Activated T-helper 1 cell treated with anti-CD3 and anti-CD28 coated beads, Interleukin-12 subunit alpha, Interleukin-12 subunit beta, Interleukin-2, Interleukin-4 antibody, amounts not matched to agents 30 ng/mL and 10 ng/mL and 1 ng/mL, durations not matched to agents 14 hours and 24 hours and 36 hours (primary cell): ENCODE results near the gene NEK11. TPM values are rescaled to one million over a fixed set of nuclear protein-coding genes. Genes with fewer than 3 reads are reported as not detected.
"Not testable (repeated sequence)": the region's sequence is repeated elsewhere in the genome, so short reads cannot be mapped to it uniquely, and the experiment has no call there.

ENCODE experiments used
- DNase-seq: peaks from one replicate; pipeline ENCODE4 v3.0.0; 2021; ENCODE audit warnings: low spot score
- H3K27ac Mint-ChIP-seq: one replicate; pipeline ENCODE4 v1.8.0; 2021; ENCODE audit warnings: mild to moderate bottlenecking, mixed read lengths
- H3K27me3 Mint-ChIP-seq: one replicate; pipeline ENCODE4 v1.8.0; 2022; ENCODE audit warnings: mild to moderate bottlenecking, moderate library complexity, mixed read lengths; ENCODE audit not compliant: insufficient read depth
- H3K36me3 Mint-ChIP-seq: one replicate; pipeline ENCODE4 v1.8.0; 2021; ENCODE audit warnings: low read depth, mixed read lengths
- H3K4me1 Mint-ChIP-seq: one replicate; pipeline ENCODE4 v1.8.0; 2021; ENCODE audit warnings: low read depth, mixed read lengths
- H3K4me3 Mint-ChIP-seq: one replicate; pipeline ENCODE4 v1.8.0; 2021; ENCODE audit warnings: mild to moderate bottlenecking, moderate library complexity, mixed read lengths
- H3K9me3 Mint-ChIP-seq: one replicate; pipeline ENCODE4 v1.8.0; 2021; ENCODE audit warnings: mixed read lengths
- intact Hi-C: fragments of 100-400 bp; cut with micrococcal nuclease; formaldehyde crosslinking; loops from one replicate; pipeline ENCODE4 v1.15.1; 2024
- total RNA-seq: library from RNA; stranded (reverse); gene quantifications from 2 replicates; pipeline ENCODE4 v1.2.3, GENCODE V29; 2022

Gene NEK11
- total RNA-seq, 1 donor from 2014 or later, result 1.2 TPM

GRCh38 chr3:131009698-131010097, 17.0 kb upstream of the NEK11 start:
- Mint-ChIP-seq H3K27ac (no peak overlapping the region), H3K4me1 (peaks cover 13% of the 10 kb centered on the region), H3K4me3 (no peak overlapping the region), H3K36me3 (peaks cover 42% of the 10 kb centered on the region), H3K9me3 (no peaks in the 10 kb centered on the region), H3K27me3 (no peaks in the 10 kb centered on the region)
- no peak for DNase-seq
- intact Hi-C loops, result no loop called here

GRCh38 chr3:131018970-131019369, 7.7 kb upstream of the NEK11 start:
- Mint-ChIP-seq H3K4me1 (peaks cover 38% of the 10 kb centered on the region), H3K9me3 (no peaks in the 10 kb centered on the region), H3K27me3 (no peaks in the 10 kb centered on the region), H3K27ac (no peak overlapping the region), H3K4me3 (no peak overlapping the region), H3K36me3 (peaks cover 36% of the 10 kb centered on the region)
- intact Hi-C loops, result loop anchor here (2.0 kb wide), 1 partner anchor 14 kb away; no protein-coding TSS in a partner anchor
- no peak for DNase-seq

GRCh38 chr3:131020122-131020693, 6.5 kb upstream of the NEK11 start:
- DNase-seq, result no peak
- Mint-ChIP-seq H3K36me3 (peaks cover 42% of the 10 kb centered on the region), H3K4me3 (no peak overlapping the region), H3K27me3 (no peaks in the 10 kb centered on the region), H3K27ac (no peak overlapping the region), H3K4me1 (peaks cover 50% of the 10 kb centered on the region), H3K9me3 (no peaks in the 10 kb centered on the region)
- intact Hi-C loops, result no loop called here

- Mint-ChIP-seq H3K36me3 (peaks cover 25% of the 10 kb centered on the region), H3K9me3 (no peaks in the 10 kb centered on the region), H3K27ac (peak overlapping the region; percentile 94), H3K4me3 (peak overlapping the region; percentile 91), H3K27me3 (no peaks in the 10 kb centered on the region), H3K4me1 (peaks cover 57% of the 10 kb centered on the region)
- intact Hi-C loops, result loop anchor here (5.0 kb wide), 1 partner anchor 1392 kb away; the partner anchor contains the start of gene DNAJC13
- no peak for DNase-seq
Observed at GRCh38 chr3:131025539-131025938, 1.1 kb upstream of the NEK11 start.

- DNase-seq, result no peak
- Mint-ChIP-seq H3K4me1 (peaks cover 32% of the 10 kb centered on the region), H3K27ac (no peak overlapping the region), H3K9me3 (no peaks in the 10 kb centered on the region), H3K4me3 (no peak overlapping the region), H3K27me3 (peaks cover 5% of the 10 kb centered on the region), H3K36me3 (peaks cover 13% of the 10 kb centered on the region)
- intact Hi-C loops, result loop anchor here (5.0 kb wide), 1 partner anchor 1388 kb away; the partner anchor contains the start of gene DNAJC13
Observed at GRCh38 chr3:131028844-131029243, 2.2 kb downstream of the NEK11 start.

GRCh38 chr3:131031660-131032059, 5.0 kb downstream of the NEK11 start:
- Mint-ChIP-seq H3K36me3 (no peaks in the 10 kb centered on the region), H3K27me3 (peaks cover 5% of the 10 kb centered on the region), H3K4me3 (no peak overlapping the region), H3K4me1 (peaks cover 8% of the 10 kb centered on the region), H3K27ac (no peak overlapping the region), H3K9me3 (no peaks in the 10 kb centered on the region)
- intact Hi-C loops, result loop anchor here (5.0 to 10.0 kb wide), 4 partner anchors 143 to 1313 kb away; no protein-coding TSS in a partner anchor
- no peak for DNase-seq

- peak; percentile 23 for DNase-seq
- intact Hi-C loops, result loop anchor here (1.0 to 10.0 kb wide), 5 partner anchors 141 to 1311 kb away; no protein-coding TSS in a partner anchor
- no peaks in the 10 kb centered on the region for H3K4me1 Mint-ChIP-seq
- H3K4me3 Mint-ChIP-seq, result no peak overlapping the region
- H3K9me3 Mint-ChIP-seq, result no peaks in the 10 kb centered on the region
- H3K36me3 Mint-ChIP-seq, result no peaks in the 10 kb centered on the region
- peaks cover 5% of the 10 kb centered on the region for H3K27me3 Mint-ChIP-seq
- H3K27ac Mint-ChIP-seq, result no peak overlapping the region
Observed at GRCh38 chr3:131033480-131034080, 6.9 kb downstream of the NEK11 start.

- no peak overlapping the region for H3K4me3 Mint-ChIP-seq
- no peak for DNase-seq
- peaks cover 13% of the 10 kb centered on the region for H3K4me1 Mint-ChIP-seq
- peaks cover 5% of the 10 kb centered on the region for H3K27me3 Mint-ChIP-seq
- H3K27ac Mint-ChIP-seq, result no peak overlapping the region
- peaks cover 5% of the 10 kb centered on the region for H3K9me3 Mint-ChIP-seq
- no peaks in the 10 kb centered on the region for H3K36me3 Mint-ChIP-seq
- intact Hi-C loops, result loop anchor here (10.0 kb wide), 2 partner anchors 138 to 1308 kb away; no protein-coding TSS in a partner anchor
Observed at GRCh38 chr3:131036200-131036816, 9.6 kb downstream of the NEK11 start.

GRCh38 chr3:131036986-131037385, 10.3 kb downstream of the NEK11 start:
- Mint-ChIP-seq H3K4me1 (peaks cover 19% of the 10 kb centered on the region), H3K4me3 (no peak overlapping the region), H3K27ac (no peak overlapping the region), H3K36me3 (peaks cover 3% of the 10 kb centered on the region), H3K9me3 (peaks cover 9% of the 10 kb centered on the region), H3K27me3 (peaks cover 5% of the 10 kb centered on the region)
- intact Hi-C loops, result loop anchor here (10.0 kb wide), 2 partner anchors 138 to 1308 kb away; no protein-coding TSS in a partner anchor
- DNase-seq, result no peak

GRCh38 chr3:131038326-131038725, 11.6 kb downstream of the NEK11 start:
- intact Hi-C loops, result loop anchor here (10.0 kb wide), 2 partner anchors 136 to 1306 kb away; no protein-coding TSS in a partner anchor

GRCh38 chr3:131042271-131042985, 15.8 kb downstream of the NEK11 start:
- peaks cover 30% of the 10 kb centered on the region for H3K4me1 Mint-ChIP-seq
- H3K36me3 Mint-ChIP-seq, result peaks cover 17% of the 10 kb centered on the region
- H3K4me3 Mint-ChIP-seq, result peak overlapping the region; percentile 11
- not testable (repeated sequence) for H3K27ac Mint-ChIP-seq
- H3K27me3 Mint-ChIP-seq, result peaks cover 16% of the 10 kb centered on the region
- intact Hi-C loops, result loop anchor here (1.0 kb wide), 2 partner anchors 16 to 24 kb away; partner anchors contain the start of genes ASTE1 and NEK11
- H3K9me3 Mint-ChIP-seq, result peaks cover 47% of the 10 kb centered on the region
- DNase-seq, result peak; percentile 41

More at GRCh38 chr3:131038326-131038725, 11.6 kb downstream of the NEK11 start:
- Mint-ChIP-seq H3K9me3 (peaks cover 11% of the 10 kb centered on the region), H3K4me1 (peaks cover 28% of the 10 kb centered on the region), H3K36me3 (peaks cover 8% of the 10 kb centered on the region), H3K27me3 (no peaks in the 10 kb centered on the region), H3K27ac (no peak overlapping the region), H3K4me3 (no peak overlapping the region)
- DNase-seq, result no peak

- H3K36me3 Mint-ChIP-seq, result peaks cover 14% of the 10 kb centered on the region
- H3K27me3 Mint-ChIP-seq, result peaks cover 16% of the 10 kb centered on the region
- intact Hi-C loops, result no loop called here
- peaks cover 10% of the 10 kb centered on the region for H3K4me1 Mint-ChIP-seq
- no peak overlapping the region for H3K4me3 Mint-ChIP-seq
- H3K27ac Mint-ChIP-seq, result no peak overlapping the region
- peaks cover 40% of the 10 kb centered on the region for H3K9me3 Mint-ChIP-seq
- DNase-seq, result no peak
Observed at GRCh38 chr3:131047582-131047981, 20.9 kb downstream of the NEK11 start.
